Nephron progenitor cell (in vitro differentiated cells): ENCODE results near the gene NCOA6.
A peak's percentile ranks its signal among the peaks of the same experiment; 100 is the strongest.

ENCODE experiments used
- DNase-seq: peaks from one replicate; pipeline ENCODE4 v3.0.0; 2021
- H3K27ac Mint-ChIP-seq: 2 replicates; pipeline ENCODE4 v1.8.0; 2021; ENCODE audit warnings: mild to moderate bottlenecking, moderate library complexity, mixed read lengths
- H3K27me3 Mint-ChIP-seq: 2 replicates; pipeline ENCODE4 v1.8.0; 2021; ENCODE audit warnings: mild to moderate bottlenecking, low read depth, mixed read lengths; ENCODE audit not compliant: poor library complexity
- H3K36me3 Mint-ChIP-seq: 2 replicates; pipeline ENCODE4 v1.8.0; 2021; ENCODE audit warnings: low read depth, mixed read lengths
- H3K4me1 Mint-ChIP-seq: 2 replicates; pipeline ENCODE4 v1.8.0; 2021; ENCODE audit warnings: mixed read lengths
- H3K4me3 Mint-ChIP-seq: 2 replicates; pipeline ENCODE4 v1.8.0; 2021; ENCODE audit warnings: mild to moderate bottlenecking, moderate library complexity, mixed read lengths
- H3K9me3 Mint-ChIP-seq: 2 replicates; pipeline ENCODE4 v1.8.0; 2021; ENCODE audit warnings: mild to moderate bottlenecking, moderate library complexity, mixed read lengths
- CTCF ChIP-seq: fragments of 200-600 bp; sonication (generic); IDR thresholded peaks from 2 replicates; pipeline ENCODE4 v1.5.0; 2021; ENCODE audit warnings: antibody characterized with exemption

Gene NCOA6

GRCh38 chr20:34825530-34826362 is at the start of gene NCOA6:
TSS of gene NCOA6 (minus strand) at chr20:34825651. CDS start at chr20:34782355, 43,296 bp downstream.
- H3K27ac Mint-ChIP-seq = peak within 1 kb of the TSS; percentile 99
- TF ChIP-seq CTCF = no peak
- peaks cover 34% of the 10 kb centered on the region for H3K4me1 Mint-ChIP-seq
- peak within 1 kb of the TSS; percentile 100 for H3K4me3 Mint-ChIP-seq
- H3K36me3 Mint-ChIP-seq = peaks cover 31% of the 10 kb centered on the region
- peak; percentile 85 for DNase-seq
- H3K9me3 Mint-ChIP-seq = peaks cover 9% of the 10 kb centered on the region
- H3K27me3 Mint-ChIP-seq = peaks cover 19% of the 10 kb centered on the region

- H3K9me3 Mint-ChIP-seq = no peaks in the 10 kb centered on the region
- H3K4me1 Mint-ChIP-seq = peaks cover 56% of the 10 kb centered on the region
- DNase-seq = peak; percentile 71
- peak overlapping the region; percentile 83 for H3K4me3 Mint-ChIP-seq
- TF ChIP-seq CTCF = peak; percentile 70
- peaks cover 32% of the 10 kb centered on the region for H3K27me3 Mint-ChIP-seq
- H3K36me3 Mint-ChIP-seq = no peaks in the 10 kb centered on the region
- no peak overlapping the region for H3K27ac Mint-ChIP-seq
Observed at GRCh38 chr20:34874094-34874654, 48.7 kb upstream of the NCOA6 start.

GRCh38 chr20:34873583-34874093 is 48.2 kb upstream of the NCOA6 start:
- peak overlapping the region; percentile 83 for H3K4me3 Mint-ChIP-seq
- TF ChIP-seq CTCF = no peak
- no peaks in the 10 kb centered on the region for H3K9me3 Mint-ChIP-seq
- peaks cover 56% of the 10 kb centered on the region for H3K4me1 Mint-ChIP-seq
- no peaks in the 10 kb centered on the region for H3K36me3 Mint-ChIP-seq
- H3K27ac Mint-ChIP-seq = no peak overlapping the region
- peaks cover 32% of the 10 kb centered on the region for H3K27me3 Mint-ChIP-seq
- DNase-seq = no peak

GRCh38 chr20:34872622-34873224 is 47.3 kb upstream of the NCOA6 start, which contains the start of gene GGT7:
TSS of gene GGT7 (minus strand) at chr20:34872856. CDS start at chr20:34872815, 41 bp downstream.
- Mint-ChIP-seq H3K9me3 (no peaks in the 10 kb centered on the region), H3K27ac (no peak within 1 kb of the TSS), H3K27me3 (peaks cover 32% of the 10 kb centered on the region), H3K4me1 (peaks cover 56% of the 10 kb centered on the region), H3K36me3 (no peaks in the 10 kb centered on the region), H3K4me3 (peak within 1 kb of the TSS; percentile 91)
- peak; percentile 93 for DNase-seq
- TF ChIP-seq CTCF = peak; percentile 47

- Mint-ChIP-seq H3K4me1 (peaks cover 53% of the 10 kb centered on the region), H3K27me3 (peaks cover 27% of the 10 kb centered on the region), H3K4me3 (peak overlapping the region; percentile 91), H3K9me3 (no peaks in the 10 kb centered on the region), H3K36me3 (no peaks in the 10 kb centered on the region), H3K27ac (no peak overlapping the region)
- no peak for DNase-seq
- no peak for TF ChIP-seq CTCF
Observed at GRCh38 chr20:34871966-34872621, 46.6 kb upstream of the NCOA6 start.
